Inflammatory macrophage treated with lipopolysaccharide for 1 hour (primary cell): ENCODE measurements around the gene CAVIN3.

Experiments
- DNase-seq, 2 donors: peaks; one replicate each; pipeline ENCODE4 v3.0.0-alpha.2; 2020 to 2022

Gene CAVIN3, protein sequence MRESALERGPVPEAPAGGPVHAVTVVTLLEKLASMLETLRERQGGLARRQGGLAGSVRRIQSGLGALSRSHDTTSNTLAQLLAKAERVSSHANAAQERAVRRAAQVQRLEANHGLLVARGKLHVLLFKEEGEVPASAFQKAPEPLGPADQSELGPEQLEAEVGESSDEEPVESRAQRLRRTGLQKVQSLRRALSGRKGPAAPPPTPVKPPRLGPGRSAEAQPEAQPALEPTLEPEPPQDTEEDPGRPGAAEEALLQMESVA

DNA sequence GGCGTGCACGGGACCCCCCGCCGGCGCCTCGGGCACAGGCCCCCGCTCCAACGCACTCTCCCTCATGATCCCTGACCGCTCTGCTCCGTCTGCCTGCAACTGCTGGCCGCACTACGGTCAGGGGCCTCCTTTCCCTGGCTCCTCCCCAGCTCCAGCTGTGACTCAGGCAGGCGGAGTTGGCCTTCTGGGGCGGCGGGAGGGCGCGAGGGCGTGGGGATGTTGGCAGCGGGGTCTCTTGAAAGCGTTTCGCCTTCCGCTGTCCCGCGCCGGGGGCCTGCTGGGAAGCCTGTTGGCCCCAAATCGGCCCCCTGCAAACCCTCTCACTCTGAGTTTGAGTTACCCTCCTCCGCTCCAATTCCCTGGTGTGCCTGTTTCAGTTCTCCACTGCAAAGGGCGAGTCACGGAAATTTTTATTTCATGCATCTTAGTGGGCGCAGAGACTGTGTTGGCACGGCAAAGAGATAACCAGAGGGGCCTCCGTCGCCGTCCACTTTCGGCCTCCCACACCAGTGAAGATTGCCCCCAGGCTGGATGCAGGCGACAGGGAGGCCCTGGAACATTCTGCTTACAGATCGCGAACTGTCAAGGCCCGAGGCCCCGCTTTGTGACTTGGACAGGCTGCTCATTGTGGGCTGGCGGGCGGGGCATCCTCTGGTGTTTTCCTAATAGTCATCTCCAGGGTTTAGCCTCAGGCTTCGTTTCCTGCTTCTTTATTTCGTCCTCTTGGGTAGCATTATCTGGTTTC is at the start of gene CAVIN3:
Gene CAVIN3, minus strand, starts transcription at position 91 of the 745 bp plus-strand sequence. Its CDS starts 25 bp downstream, at position 66.
- DNase-seq = peak; percentile 69

DNA sequence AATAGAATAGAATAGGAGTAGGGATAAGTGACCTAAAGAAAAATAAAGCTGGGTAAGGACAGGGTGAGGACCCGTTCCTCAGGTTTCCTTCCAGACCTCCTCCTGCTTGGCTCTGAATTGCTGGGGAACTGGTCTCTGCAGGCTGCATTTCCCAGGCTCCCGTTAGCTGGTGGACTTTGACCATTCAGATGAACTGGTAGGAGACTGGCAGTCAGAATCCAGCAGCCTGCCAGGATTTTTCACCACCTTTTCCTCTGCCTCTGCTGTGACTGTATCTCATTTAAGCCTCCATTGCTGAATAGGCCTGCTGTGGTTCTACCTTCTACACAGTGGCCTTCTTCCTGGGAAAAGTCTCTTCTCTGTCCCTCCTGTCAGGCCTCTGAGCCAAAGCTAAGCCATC is 45.4 kb upstream of the CAVIN3 start:
- no peak for DNase-seq

DNA sequence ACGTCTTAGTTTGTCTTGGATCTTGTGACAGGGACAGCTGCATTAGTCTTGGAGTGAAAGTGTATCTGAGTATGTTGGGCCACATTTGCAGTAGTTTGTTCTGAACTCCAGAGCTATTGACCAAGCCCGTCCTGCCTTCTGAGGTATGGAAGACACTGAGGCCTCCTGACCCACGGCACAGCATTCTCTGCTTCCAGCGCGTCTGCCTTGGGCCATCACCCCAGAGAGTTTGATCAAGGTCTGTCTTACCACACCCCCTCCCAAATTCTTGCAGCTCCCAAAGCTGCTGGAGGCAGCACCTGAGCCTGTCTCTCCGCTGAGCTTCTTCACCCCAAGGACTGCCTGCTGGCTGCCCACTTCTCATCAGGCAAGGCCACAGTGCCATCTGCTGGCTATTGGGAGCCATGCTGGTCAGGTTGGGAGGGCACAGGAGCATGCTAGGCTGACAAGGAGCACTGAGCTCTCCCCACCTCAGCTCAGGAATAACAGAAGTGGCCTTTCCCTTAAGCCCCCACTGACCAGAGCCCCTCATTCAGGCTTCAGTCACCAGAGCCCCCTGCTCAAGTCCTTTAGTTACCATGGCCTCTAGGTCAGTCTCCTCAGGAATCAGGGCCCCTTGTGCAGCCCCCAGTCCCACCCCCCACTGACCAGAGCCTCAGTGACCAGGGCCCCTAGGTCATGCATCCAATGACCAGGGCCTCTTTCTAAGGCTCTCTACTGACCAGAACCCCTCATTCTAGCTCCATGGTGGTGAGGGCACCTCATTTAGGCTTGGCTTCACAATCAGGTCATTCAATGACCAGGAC is 42.8 kb upstream of the CAVIN3 start:
- DNase-seq = peak; percentile 71 to 84

DNA sequence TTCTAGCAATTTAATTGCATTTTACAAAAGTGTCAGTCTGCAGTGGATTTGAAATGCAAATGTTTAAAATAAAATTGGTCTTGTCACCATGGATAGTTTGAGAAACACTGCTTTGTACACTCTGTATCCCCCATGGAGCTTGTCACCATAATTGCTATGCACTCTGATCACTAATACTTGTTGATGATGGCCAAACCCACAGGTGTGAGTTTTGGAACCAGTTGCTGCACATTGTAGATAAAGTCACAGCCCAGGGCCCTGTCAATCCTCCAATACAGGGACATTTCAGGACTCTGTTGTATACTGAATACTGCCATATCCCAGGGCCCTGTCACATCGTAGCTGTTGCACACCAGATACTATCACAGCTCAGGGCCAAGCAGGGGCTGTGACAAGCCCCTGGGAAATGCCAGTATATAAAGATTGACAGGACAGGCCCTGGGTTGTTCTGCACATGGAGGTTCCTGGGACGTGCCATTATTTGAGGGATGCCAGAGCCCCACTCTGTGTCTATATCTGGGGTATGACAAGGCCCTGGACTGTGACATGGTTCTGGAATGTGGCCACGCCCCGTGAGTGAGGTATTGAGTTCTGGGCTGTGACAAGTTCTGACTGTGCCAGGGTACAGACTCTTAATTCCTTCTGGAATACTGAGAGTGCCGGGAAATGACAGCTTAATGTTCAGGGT is 42.0 kb upstream of the CAVIN3 start:
- DNase-seq = no peak

DNA sequence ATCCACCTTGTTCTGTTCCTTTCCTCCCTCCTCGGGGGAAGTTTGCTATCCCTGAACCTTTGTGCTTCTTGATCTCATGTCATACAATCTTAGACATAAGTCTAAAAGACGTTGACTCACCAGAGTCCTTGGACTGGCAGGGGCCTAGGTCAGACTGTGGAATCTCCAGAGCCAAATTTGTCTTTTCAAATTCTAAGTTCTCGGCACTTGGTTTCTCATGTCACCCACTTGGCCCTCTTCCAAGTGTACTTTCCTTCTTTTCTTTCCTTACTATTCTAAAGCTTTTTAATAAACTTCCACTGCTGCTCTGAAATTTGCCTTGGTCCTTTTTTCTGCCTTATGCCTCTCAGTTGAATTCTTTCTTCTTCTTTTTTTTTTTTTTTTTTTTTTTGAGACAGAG is 39.9 kb upstream of the CAVIN3 start:
- peak; percentile 13 to 21 for DNase-seq

DNA sequence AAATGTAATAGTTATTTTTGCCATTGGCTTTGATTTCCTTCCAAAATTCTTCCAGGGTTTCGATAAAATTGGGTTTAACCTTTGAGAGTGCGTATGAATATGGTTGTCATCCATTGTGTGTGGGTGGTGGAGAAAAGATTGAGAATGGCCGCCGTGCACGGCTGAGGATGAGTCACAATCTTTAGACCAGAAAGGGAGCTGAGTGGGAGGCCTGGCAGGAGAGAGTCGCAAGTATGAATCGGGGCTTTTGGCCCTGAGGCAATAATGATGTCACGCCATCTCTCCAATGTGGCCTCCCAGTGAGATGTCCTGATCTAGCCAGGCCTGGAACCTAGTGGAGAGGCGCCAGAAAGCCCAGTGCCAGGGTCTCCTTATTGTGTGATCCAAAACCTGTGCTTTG is 36.9 kb upstream of the CAVIN3 start:
- DNase-seq = peak; percentile 85 to 97

DNA sequence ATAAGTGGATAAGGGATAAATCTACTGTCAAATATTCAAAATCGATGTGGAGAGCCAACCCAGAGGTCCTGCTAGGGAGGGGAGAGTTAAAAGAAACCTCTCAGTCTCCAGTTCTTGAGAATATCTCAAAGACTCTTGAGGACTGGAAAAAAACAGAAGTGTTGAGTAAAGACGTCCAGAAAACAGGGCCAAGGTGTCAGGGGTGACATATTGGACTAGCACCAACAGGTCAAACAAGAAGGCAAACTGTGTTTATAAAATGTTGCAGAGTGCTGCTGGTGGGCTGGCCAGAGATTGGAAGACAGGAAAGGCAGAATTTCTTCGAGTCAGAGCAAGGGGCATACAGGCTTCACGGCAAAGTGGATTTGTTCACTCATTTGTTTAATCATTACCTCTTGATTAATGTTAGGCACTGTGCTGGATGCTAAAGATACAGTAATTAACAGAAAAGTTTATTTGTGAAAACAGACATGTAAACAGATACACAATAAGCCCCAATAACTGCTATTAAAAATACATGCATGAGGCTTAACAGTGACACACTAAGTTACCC is 36.3 kb upstream of the CAVIN3 start:
- DNase-seq = no peak

DNA sequence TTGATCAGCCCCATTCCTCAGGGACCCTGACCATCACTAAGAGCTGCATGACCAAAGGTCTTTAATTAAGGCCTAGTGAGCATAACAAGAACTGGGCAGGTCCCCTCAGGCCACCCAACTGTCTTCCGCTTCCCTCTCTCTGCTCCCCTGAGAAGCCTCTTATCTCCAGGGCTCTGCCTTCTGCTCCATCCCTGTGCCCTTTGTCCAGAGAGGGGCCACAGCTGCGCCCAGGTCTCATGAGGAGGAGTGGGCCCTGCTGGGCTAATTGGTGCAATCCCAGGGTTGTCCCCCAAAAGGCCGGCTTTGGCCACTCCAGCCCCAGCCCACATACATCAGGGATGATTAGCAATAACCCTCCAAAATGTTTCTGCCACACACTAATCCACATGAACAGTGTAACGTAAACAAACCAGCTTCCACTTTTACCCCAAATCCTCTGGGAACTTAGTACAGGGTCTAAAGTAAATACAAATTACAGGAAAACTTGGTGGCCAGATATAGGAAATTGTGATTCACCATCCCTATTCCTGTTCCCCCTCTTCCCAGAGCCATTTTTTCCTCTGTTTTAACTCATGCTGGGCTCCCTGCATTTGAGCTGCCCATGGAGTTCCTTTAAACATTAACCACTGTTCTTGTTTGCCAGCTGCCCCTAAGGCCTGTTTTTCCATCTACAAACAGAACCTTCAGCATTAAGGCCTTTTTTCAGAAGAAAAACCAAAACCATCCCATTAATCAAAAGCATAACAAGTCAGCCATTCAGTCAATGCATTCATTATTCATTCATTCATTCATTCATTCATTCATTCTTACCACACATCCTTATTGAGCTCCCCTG is 34.6 kb upstream of the CAVIN3 start:
- DNase-seq = no peak

DNA sequence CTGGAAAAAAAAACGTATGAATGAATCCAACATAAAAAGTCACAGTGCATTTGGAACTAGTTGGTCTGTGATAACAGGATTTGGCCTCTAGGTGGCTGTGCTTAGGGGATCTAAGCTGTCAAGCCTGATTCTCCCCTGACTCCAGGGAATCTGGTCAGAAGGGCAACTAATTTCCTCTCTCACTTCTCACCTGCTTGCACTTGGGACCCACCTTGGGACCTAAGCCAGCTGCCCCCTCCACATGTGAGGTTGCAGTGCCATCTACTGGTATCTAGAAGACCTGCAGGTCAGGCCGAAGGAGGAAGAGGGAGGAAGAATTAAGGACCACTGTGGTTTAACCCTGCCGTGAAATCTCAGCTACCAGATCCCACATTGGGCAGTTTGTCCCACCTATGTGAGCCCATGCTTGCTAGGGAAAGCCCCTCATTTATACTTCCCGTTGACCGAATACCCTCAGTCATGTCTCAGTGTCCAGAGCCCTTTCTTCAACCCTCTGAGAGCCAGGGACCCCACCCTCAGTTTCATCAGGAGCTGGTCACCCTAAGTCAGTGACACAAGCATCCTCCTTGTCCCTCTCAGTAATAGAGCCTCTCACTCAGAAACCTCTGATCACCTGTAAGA is 33.2 kb upstream of the CAVIN3 start:
- peak; percentile 11 to 73 for DNase-seq

DNA sequence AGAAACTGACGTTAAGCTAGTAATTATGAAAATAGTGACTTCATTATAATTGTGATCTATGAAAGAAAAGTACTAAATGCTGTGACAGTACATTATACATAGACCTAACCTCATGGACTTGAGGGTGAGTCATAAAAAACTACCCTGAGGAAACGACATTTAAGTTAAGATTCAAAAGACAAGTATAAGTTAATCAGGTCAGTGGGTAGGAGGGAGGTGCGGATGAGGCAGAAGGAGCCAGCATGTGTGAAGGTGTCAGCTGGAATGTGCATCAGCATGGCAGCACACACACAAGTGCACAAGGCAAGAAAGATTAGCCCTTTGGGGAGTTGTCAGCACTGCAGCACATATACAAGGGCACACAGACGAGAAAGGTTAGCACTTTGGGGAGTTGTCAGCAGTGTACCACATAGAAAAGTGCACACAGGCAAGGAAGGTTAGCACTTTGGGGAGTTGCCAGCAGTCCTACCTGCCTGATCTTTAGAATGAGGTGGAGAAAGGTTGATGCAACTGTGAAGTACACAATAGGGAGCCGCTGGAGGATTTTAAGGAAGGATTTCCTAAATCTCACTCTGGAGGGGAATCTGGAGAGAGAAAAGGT is 31.6 kb upstream of the CAVIN3 start:
- no peak for DNase-seq

DNA sequence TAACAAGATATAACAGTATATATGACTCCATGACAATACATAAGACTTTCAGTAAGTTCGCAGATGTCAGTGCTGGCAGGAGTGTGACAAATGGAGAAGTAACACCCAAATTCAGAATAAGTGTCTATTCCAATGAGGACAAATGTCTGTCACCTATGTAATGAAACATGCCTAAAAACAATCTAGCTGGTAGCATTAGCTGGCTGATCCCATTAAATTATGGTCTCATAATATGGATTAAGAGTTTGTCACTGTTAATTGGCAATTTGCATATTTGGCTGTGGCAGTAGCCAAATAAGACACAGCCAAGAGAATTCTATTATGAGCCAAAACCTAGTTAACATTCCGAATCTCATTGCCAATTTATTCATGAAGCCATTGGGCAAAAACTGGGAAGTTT is 30.2 kb upstream of the CAVIN3 start:
- no peak for DNase-seq

DNA sequence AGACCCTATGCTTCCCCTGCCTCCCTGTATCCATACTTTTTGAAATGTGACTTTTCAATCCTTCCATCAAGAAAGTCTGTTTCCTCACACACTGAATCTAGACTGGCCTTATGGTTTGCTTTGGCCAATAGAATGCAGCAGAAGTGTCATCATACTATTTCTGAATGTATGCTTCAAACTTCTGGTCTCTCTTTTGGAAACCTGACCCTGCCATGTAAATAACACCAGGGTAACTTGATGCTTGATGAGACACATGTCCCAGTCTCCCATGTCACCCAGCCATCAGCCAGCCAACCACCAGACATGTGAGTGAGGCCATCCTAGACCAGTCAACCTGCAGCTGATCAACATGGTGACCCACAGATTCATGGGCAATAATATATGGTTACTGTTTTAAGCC is 29.7 kb upstream of the CAVIN3 start:
- no peak for DNase-seq

DNA sequence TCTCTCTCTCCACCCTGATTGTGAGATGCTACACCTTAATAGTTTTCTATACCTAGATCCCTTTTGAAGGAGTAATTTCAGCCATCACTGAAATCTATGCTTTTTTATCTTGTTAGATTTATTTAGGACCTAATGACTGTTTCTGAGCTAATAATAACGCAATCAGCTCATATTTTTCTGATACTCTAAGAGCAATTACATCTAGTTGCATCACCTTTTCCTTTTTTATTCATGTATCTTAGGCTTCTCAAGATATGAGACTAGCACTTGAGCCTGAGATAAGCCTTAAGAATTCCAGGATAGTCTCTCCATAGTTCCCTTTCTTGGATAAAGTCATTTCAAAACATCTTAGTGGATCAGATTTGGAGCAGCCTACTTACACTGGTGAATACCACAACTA is 25.1 kb upstream of the CAVIN3 start:
- DNase-seq = no peak

DNA sequence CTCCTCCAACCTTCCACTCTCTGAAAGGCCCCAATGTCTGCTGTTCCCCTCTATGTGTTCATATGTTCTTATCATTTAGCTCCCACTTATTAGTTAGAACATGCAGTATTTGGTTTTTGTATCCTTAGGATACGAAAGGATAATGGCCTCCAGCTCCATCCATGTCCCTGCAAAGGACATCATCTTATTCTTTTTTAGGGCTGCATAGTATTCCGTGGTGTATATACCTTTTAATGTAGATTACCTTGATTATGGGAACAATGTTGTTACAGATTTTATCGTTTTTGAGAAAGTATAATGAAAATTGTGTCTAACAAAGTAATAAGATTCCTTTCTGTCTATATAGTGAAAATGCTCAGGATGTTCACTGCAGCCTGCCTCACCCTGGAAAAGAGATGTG is 16.0 kb upstream of the CAVIN3 start:
- DNase-seq = no peak

DNA sequence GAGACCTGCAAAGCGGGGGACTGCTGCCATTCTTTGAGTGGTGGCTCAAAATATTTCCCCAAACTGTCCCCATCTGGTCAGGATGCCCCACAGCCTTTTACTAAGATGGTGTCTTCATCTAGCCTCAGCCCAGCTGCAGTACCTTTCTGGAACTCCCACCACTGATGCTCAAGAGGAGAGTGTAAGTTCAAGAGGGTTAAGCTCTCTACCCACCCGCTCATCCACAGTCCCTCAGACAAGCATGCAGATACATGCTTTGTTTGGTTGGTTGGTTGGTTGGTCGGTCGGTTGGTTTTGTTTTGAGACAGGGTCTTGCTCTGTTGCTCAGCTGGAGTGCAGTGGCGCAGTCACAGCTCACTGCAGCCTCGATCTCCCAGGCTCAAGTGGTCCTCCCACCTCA is 14.5 kb upstream of the CAVIN3 start:
- DNase-seq = no peak

DNA sequence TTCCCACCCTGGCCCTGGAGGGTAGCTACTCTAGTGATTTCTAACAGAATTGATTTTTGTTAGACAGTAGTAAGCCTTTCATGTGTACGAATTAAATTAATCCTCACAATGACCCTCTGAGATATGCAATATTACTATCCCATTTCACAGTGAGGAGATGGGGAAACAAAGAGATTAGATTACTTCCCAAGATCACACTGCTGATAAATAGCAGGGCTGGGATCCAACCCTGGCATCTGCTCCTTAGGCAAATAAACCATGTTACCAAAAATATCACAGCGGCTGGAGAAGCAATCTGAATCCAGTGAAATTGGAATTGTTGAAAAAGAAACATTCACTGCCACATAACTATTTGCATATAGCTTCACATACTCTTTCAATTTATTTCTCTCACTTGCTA is 12.8 kb upstream of the CAVIN3 start:
- DNase-seq = no peak

DNA sequence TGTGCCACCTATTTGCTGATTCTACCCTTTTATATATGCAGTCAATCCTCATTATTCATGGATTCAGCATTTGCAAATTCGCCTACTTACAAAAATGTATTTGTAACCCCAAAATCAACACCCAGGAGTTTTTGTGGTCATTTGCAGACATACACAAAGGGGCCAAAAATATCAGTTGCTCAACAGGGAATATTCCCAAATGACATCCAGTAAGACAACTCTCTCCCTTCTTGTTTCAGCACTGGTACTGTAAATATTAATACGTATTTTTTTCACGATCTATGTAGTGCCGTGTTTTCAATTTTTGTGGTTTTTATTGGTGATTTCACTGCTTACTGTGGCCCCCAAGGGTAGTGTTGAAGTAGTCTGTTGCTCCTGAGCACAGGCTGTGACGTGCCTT is 11.8 kb upstream of the CAVIN3 start:
- no peak for DNase-seq

DNA sequence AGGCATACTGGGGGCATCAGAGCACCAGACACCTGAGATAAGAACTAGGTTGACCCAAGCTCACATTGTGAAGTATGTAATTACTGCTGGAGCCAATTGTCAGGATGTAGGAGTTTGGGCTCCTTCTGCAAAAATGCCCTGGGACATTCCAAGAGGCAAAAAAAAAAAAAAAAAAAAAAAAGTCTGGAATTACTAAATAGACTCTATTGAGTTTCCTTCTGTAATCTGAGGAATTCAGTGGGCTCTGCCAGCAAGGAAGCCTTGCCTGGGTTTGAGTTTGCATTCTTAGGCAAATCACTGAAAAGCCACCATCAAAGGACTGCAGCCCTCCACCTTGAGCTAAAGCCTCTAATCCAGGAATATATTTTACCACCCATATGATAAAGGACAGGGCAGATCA is 8.0 kb upstream of the CAVIN3 start:
- DNase-seq = no peak

DNA sequence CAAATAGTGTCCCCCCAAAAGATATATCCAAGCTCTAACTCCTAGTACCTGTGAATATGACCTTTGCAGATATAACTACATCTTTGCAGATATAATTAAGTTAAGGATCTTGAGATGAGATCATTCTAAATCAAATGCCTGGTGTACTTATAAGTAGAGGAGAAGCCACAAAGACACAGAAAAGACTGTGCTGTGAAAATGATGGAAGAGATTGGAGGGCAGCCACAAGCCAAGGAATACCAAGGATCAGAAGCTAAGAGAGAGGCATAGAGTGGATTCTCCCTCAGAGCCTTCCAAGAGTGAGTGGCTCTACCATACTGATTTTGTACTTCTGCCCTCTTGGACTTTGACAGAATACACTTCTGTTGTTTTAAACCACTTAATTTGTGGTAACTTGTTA is 7.5 kb upstream of the CAVIN3 start:
- no peak for DNase-seq

DNA sequence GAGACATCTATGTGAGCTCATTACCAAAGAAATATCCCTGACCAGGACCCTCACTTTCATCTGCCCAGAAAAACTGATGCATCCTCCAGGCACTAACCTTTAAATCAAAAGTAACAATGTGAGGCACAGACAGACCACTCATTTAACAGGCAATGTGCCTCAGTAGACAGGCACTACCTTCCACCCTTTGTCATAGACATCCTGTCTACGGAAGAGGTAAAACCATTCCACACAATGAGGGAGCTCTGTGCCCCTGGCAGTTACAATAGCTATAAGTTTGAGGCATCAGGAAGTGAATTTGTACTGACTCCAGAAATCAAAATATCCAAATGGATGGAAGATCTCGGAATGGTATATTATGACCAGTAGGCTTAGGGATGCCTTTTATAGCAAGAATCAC is 6.7 kb upstream of the CAVIN3 start:
- DNase-seq = no peak

DNA sequence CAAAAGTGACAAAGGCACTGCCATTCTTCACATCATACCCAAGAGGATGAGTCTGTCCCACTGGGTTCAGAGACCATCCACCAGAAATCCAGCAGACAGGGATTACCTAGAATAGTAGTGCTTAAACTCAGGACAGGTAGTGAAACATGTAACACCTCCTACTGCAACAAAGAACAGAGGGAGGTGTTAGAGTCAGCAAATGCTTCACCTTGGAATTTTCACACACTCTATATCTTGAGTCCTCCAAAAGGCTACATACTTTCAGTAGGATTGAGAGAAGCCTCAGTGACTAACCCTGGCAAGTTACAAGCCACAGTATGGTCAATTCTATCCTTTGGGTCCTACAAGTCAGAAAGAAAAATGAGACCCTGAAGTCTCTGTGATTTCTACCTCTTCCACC is 6.0 kb upstream of the CAVIN3 start:
- no peak for DNase-seq
